GM19025 (cell line): Measurements from ENCODE around the gene S100A2.
A peak's percentile ranks its signal among the peaks of the same experiment; 100 is the strongest.
"Not testable (repeated sequence)": the region's sequence is repeated elsewhere in the genome, so short reads cannot be mapped to it uniquely, and the experiment has no call there.

Experiments
- ATAC-seq: cut with Tn5 transposase; IDR thresholded peaks from one replicate; pipeline ENCODE4 v1.9.1; 2021; ENCODE audit warnings: mild to moderate bottlenecking, low read depth, moderate library complexity; ENCODE audit not compliant: unreplicated experiment

Gene S100A2

GRCh38 chr1:153592748-153593147 is 27.1 kb upstream of the S100A2 start:
- no peak for ATAC-seq

GRCh38 chr1:153588482-153588881 is 22.8 kb upstream of the S100A2 start:
- ATAC-seq = no peak

- not testable (repeated sequence) for ATAC-seq
These were observed 22.4 kb upstream of the S100A2 start for GRCh38 chr1:153588033-153588432.

GRCh38 chr1:153587314-153587713 is 21.7 kb upstream of the S100A2 start:
- ATAC-seq = no peak

GRCh38 chr1:153586347-153586746 is 20.7 kb upstream of the S100A2 start:
- ATAC-seq = no peak

- ATAC-seq = no peak
These were observed 19.4 kb upstream of the S100A2 start for GRCh38 chr1:153585006-153585405.

GRCh38 chr1:153583976-153584375 is 18.3 kb upstream of the S100A2 start:
- ATAC-seq = no peak

GRCh38 chr1:153583514-153583913 is 17.9 kb upstream of the S100A2 start:
- not testable (repeated sequence) for ATAC-seq

- not testable (repeated sequence) for ATAC-seq
These were observed 17.2 kb upstream of the S100A2 start for GRCh38 chr1:153582836-153583235.

- no peak for ATAC-seq
These were observed 13.3 kb upstream of the S100A2 start for GRCh38 chr1:153578936-153579335.

GRCh38 chr1:153578490-153578889 is 12.8 kb upstream of the S100A2 start:
- ATAC-seq = no peak

GRCh38 chr1:153577624-153578051 is 12.0 kb upstream of the S100A2 start:
- no peak for ATAC-seq

GRCh38 chr1:153577138-153577537 is 11.5 kb upstream of the S100A2 start:
- no peak for ATAC-seq

- ATAC-seq = not testable (repeated sequence)
These were observed 9.9 kb upstream of the S100A2 start for GRCh38 chr1:153575497-153575896.

- not testable (repeated sequence) for ATAC-seq
These were observed 9.4 kb upstream of the S100A2 start for GRCh38 chr1:153575081-153575491.

- ATAC-seq = no peak
These were observed 7.7 kb upstream of the S100A2 start for GRCh38 chr1:153573351-153573750.

GRCh38 chr1:153572569-153573015 is 6.9 kb upstream of the S100A2 start:
- ATAC-seq = peak; percentile 58

- no peak for ATAC-seq
These were observed 6.1 kb upstream of the S100A2 start for GRCh38 chr1:153571706-153572105.

- no peak for ATAC-seq
These were observed 5.2 kb upstream of the S100A2 start for GRCh38 chr1:153570874-153571273.

GRCh38 chr1:153569465-153569864 is 3.8 kb upstream of the S100A2 start:
- ATAC-seq = no peak

GRCh38 chr1:153568367-153569099 is 2.9 kb upstream of the S100A2 start:
- ATAC-seq = no peak

- ATAC-seq = no peak
These were observed 2.1 kb upstream of the S100A2 start for GRCh38 chr1:153567621-153568366.
